Glutamatergic neuron (in vitro differentiated cells): ENCODE results near the gene RPS6KA2. TPM values are rescaled to one million over a fixed set of nuclear protein-coding genes. Genes with fewer than 3 reads are reported as not detected.

Source experiments
- DNase-seq: peaks from one replicate; pipeline ENCODE4 v3.0.0; 2022
- H3K27ac Mint-ChIP-seq: one replicate; pipeline ENCODE4 v1.8.0; 2020; ENCODE audit warnings: mild to moderate bottlenecking, mixed read lengths, inconsistent platforms; ENCODE audit not compliant: unreplicated experiment
- H3K27me3 Mint-ChIP-seq: one replicate; pipeline ENCODE4 v1.8.0; 2020; ENCODE audit warnings: mild to moderate bottlenecking, moderate library complexity, mixed read lengths, inconsistent platforms; ENCODE audit not compliant: unreplicated experiment
- H3K36me3 Mint-ChIP-seq: one replicate; pipeline ENCODE4 v1.8.0; 2020; ENCODE audit warnings: mild to moderate bottlenecking, mixed read lengths, inconsistent platforms; ENCODE audit not compliant: unreplicated experiment
- H3K4me1 Mint-ChIP-seq: one replicate; pipeline ENCODE4 v1.8.0; 2020; ENCODE audit warnings: mild to moderate bottlenecking, low read depth, mixed read lengths, inconsistent platforms; ENCODE audit not compliant: unreplicated experiment
- H3K4me3 Mint-ChIP-seq: one replicate; pipeline ENCODE4 v1.8.0; 2020; ENCODE audit warnings: mild to moderate bottlenecking, mixed read lengths, inconsistent platforms; ENCODE audit not compliant: unreplicated experiment
- H3K9me3 Mint-ChIP-seq: one replicate; pipeline ENCODE4 v1.8.0; 2020; ENCODE audit warnings: mild to moderate bottlenecking, moderate library complexity, mixed read lengths, inconsistent platforms; ENCODE audit not compliant: unreplicated experiment
- CTCF ChIP-seq: fragments of 200-600 bp; sonication (generic); IDR thresholded peaks from one replicate; pipeline ENCODE4 v1.5.0; 2021; ENCODE audit not compliant: partially characterized antibody, unreplicated experiment
- total RNA-seq: library from RNA; stranded (reverse); fragmentation: NEBNext Ultra II Directional; extraction: Animal tissue kit (Norgen Biotek cat#: 25700); gene quantifications from one replicate; pipeline ENCODE4 v1.2.1, GENCODE V29; 2021; ENCODE audit not compliant: unreplicated experiment

RPS6KA2 gene
- total RNA-seq, 1 donor from 2014 or later = 109 TPM

GRCh38 chr6:166589786-166590574, 37.1 kb downstream of the RPS6KA2 start:
- Mint-ChIP-seq H3K4me3 (no peak overlapping the region), H3K36me3 (no peaks in the 10 kb centered on the region), H3K9me3 (no peaks in the 10 kb centered on the region), H3K4me1 (peaks cover 21% of the 10 kb centered on the region), H3K27me3 (no peaks in the 10 kb centered on the region), H3K27ac (no peak overlapping the region)
- DNase-seq = no peak
- TF ChIP-seq CTCF = no peak

- Mint-ChIP-seq H3K27me3 (no peaks in the 10 kb centered on the region), H3K4me1 (peaks cover 26% of the 10 kb centered on the region), H3K36me3 (no peaks in the 10 kb centered on the region), H3K4me3 (no peak overlapping the region), H3K9me3 (no peaks in the 10 kb centered on the region), H3K27ac (no peak overlapping the region)
- no peak for TF ChIP-seq CTCF
- no peak for DNase-seq
Observed at GRCh38 chr6:166589337-166589731, 37.7 kb downstream of the RPS6KA2 start.

GRCh38 chr6:166588691-166589336, 38.2 kb downstream of the RPS6KA2 start:
- DNase-seq = no peak
- Mint-ChIP-seq H3K27ac (no peak overlapping the region), H3K36me3 (no peaks in the 10 kb centered on the region), H3K9me3 (no peaks in the 10 kb centered on the region), H3K4me1 (peaks cover 28% of the 10 kb centered on the region), H3K4me3 (no peak overlapping the region), H3K27me3 (no peaks in the 10 kb centered on the region)
- no peak for TF ChIP-seq CTCF

- Mint-ChIP-seq H3K4me1 (peaks cover 26% of the 10 kb centered on the region), H3K36me3 (no peaks in the 10 kb centered on the region), H3K4me3 (no peak overlapping the region), H3K27me3 (no peaks in the 10 kb centered on the region), H3K27ac (no peak overlapping the region), H3K9me3 (no peaks in the 10 kb centered on the region)
- no peak for TF ChIP-seq CTCF
- DNase-seq = no peak
Observed at GRCh38 chr6:166587631-166588413, 39.2 kb downstream of the RPS6KA2 start.
